Stimulated activated CD4-positive, alpha-beta T cell treated with anti-CD3 and anti-CD28 coated beads, Interleukin-12 subunit alpha, Interleukin-12 subunit beta, amount 100 ng/mL, for 48 hours (primary cell): Measurements from ENCODE around the gene RNF213.
"Not testable (repeated sequence)": the region's sequence is repeated elsewhere in the genome, so short reads cannot be mapped to it uniquely, and the experiment has no call there.

Experiments used
- DNase-seq, 3 donors: peaks; one replicate each; pipeline ENCODE4 v3.0.0-alpha.2; 2020; ENCODE audit warnings: low read depth in 2 of 3, low spot score in 1 of 3

Gene RNF213

DNA sequence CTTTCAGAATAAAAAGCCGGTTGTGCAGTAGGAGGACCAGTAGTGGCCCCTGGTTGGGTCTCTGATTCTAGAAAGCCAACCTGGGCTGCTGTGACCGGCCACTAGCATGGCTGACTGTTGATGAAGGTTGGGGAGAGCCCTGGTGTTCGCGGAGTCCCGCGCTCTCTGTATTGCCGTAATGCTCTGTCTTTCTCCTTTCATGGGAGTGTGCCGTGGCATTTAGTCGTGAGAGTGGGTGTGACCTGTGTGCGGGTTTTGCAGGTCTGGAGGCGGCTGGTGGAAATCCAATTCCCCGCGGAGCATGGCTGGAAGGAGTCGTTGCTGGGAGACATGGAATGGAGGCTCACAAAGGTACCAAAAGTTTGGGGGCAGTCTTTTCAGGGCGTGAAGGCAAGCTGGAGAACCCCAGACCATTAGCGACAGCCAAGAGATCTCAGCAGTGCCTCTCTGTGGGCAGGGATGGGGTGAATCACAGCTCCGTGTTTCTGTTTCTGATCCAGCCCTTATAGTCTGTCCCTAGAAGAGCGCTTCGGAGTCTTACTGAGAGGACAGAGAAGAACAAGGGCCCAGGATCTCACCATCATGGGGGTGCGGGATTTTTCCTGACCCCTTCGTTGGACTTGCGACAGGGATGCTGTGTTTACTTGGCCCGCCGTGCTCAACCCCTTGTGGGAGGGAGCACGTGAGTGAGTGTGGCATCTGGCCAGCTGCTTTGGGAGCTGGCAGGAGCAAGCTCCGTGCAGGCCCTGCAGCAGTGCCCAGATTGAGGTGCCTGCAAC, 56.5 kb downstream of the RNF213 start:
- no peak for DNase-seq

- DNase-seq: no peak
Measured at GRCh38 chr17:80317706-80317980, 57.0 kb downstream of the RNF213 start.

DNA sequence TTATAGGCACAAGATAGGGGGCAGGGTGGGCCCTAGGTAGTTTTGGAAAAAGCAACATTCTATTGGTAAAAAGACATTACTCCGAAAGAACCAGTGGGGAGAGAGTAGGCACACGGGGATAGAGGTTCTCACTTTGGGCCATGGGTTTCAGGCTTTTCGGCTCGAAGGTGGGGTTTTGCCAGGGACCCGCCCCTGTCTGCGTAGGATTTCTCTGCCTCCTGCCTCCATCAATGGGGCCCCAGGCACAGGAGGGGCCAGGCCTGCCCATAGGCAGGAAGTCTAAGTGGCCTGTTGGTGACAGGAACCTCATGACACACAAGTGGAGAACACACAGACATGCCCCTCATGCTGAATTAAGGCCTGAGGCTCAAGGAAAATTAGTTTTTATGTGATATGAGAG, 57.5 kb downstream of the RNF213 start:
- DNase-seq: no peak

GRCh38 chr17:80319262-80319998, 58.8 kb downstream of the RNF213 start:
- DNase-seq: no peak

GRCh38 chr17:80319999-80320344, 59.3 kb downstream of the RNF213 start:
- DNase-seq: no peak

DNA sequence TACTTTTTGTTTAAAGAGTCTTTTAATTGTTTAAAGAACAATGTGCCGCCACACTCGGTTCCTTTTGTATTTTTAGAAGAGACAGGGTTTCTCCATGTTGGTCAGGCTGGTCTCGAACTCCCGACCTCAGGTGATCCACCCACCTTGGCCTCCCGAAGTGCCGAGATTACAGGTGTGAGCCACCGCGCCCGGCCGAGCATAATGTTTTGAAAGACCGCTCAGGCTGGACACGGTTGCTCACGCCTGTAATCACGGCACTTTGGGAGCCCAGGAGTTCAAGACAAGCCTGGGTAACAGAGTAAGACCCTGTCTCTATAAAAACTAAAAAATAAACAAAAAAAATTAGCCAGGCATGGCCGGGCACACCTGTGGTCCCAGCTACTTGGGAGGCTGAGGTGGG, 59.8 kb downstream of the RNF213 start:
- no peak for DNase-seq

DNA sequence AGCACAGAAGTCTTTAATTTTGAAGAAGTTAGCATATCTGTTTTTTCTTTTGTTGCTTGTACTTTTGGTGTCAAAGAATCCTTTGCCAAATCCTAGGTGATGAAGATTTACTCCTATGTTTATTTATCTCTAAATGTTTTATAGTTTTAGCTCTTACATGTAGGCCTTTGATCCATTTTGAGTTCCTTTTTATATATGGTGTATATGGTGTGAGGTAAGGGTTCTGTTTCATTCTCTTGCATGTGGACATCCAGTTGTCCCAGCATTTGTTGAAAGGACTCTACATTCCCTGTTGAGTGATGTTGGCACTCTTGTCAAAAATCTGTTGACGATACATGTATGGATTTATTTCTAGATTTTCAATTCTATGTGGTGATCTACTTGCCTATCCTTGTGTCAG, 62.2 kb downstream of the RNF213 start:
- DNase-seq: no peak

DNA sequence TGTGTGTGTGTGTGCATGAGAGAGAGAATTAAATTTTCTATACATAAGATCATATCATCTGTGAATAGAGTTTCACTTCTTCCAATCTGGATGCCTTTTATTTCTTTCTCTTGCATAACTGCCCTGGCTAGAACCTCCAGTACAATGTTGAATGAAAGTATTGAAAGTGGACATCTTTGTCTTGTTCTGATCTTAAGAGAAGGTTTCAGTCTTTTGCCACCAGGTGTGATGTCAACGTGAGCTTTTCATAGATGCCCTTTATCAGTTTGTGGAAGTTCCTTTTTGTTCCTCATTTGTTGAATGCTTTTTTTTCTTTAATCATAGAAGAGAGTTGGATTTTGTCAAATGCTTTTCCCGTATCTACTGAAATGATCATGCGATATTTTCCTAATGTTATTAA, 63.3 kb downstream of the RNF213 start:
- no peak for DNase-seq

DNA sequence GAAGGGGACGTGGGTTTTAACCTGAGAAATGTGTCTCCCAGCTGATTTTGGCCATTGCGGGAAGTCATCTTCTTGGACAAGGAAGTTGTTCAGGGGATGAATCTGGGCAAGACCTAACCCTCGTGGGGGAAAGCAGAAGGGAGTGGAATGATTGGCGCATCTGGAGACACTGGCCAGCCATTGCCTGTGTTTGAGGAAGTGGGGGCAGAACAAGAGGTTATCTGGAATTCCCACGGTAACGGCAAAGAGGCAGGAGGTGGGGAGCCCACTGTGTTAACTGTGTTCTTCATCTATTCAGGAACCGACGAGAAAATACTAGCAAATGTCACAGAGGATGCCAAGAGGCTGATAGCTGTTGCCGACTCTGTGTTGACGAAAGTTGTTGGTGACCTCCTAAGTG, 66.9 kb downstream of the RNF213 start:
- no peak for DNase-seq

GRCh38 chr17:80328634-80329380, 68.2 kb downstream of the RNF213 start:
- DNase-seq: no peak

- not testable (repeated sequence) for DNase-seq
Measured at GRCh38 chr17:80329421-80329820, 68.8 kb downstream of the RNF213 start.

GRCh38 chr17:80330276-80330675, 69.6 kb downstream of the RNF213 start:
- no peak for DNase-seq

DNA sequence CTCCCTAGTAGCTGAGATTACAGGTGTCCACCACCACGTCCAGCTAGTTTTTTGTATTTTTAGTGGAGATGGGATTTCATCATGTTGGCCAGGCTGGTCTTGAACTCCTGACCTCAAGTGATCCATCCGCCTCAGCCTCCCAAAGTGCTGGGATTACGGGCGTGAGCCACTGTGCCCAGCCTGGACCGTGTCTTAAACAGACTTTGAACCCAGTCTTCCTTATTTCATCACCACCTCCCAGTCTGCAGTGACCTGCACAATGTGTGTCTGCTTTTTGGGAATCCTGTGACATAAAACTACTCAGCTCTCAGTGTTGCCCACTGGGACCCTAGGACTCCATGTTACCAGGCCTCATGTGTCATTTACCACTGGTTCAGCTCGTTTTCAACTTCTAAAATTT, 70.3 kb downstream of the RNF213 start:
- not testable (repeated sequence) for DNase-seq

DNA sequence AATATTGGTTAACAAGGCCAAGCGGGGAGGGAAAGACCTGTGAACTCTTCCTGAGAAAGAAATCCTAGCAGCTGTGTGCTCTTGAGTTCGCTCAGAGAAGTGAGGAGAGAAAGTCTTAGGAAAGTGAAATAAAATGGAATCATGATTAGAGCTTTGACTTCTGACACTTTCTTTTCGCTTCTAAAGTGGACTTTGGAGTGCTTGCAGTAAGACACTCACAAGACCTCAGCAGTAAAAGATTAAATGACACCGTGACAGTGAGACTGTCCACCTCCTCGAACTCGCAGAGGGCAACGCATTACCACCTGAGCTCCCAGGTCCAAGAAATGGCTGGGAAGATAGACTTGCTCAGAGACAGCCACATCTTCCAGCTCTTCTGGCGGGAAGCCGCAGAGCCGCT, 71.2 kb downstream of the RNF213 start:
- no peak for DNase-seq

- DNase-seq: no peak
Measured at GRCh38 chr17:80337195-80337895, 76.7 kb downstream of the RNF213 start.

DNA sequence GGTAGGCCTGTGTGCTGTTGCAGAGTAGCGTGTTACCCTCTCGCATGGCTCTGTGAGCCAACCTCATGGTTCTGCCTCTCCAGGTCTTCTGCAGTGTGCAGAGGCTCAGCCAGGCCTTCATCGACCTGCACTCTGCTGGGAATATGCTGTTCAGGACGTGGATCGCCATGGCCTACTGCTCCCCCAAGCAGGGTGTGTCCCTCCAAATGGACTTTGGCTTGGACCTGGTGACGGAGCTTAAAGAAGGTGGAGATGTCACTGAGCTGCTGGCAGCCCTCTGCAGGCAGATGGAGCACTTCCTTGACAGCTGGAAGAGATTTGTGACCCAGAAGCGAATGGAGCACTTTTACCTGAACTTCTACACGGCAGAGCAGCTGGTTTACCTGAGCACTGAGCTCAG, 78.5 kb downstream of the RNF213 start:
- no peak for DNase-seq

DNA sequence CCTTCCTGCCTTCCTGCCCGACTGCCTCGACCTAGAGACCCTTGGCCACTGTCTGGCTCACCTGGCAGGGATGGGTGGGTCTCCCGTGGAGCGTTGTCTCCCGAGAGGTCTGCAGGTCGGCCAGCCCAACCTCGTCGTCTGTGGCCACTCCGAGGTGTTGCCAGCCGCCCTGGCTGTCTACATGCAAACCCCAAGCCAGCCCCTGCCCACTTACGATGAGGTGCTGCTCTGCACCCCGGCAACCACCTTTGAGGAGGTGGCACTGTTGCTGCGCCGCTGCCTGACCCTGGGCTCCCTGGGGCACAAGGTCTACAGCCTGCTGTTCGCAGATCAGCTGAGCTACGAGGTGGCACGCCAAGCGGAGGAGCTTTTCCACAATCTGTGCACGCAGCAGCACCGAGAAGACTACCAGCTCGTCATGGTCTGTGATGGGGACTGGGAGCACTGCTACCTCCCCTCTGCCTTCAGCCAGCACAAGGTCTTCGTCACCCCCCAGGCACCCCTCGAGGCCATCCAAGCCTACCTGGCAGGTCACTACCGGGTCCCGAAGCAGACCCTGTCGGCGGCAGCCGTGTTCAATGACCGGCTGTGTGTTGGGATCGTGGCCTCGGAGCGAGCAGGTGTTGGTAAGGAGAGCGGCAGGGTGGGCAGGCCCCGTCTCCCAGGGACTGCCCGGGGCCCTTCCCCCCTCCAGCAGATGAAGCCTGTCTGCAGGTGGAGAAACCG, 79.2 kb downstream of the RNF213 start:
- no peak for DNase-seq

GRCh38 chr17:80345321-80345720, 84.7 kb downstream of the RNF213 start:
- DNase-seq: no peak

GRCh38 chr17:80345841-80346497, 85.3 kb downstream of the RNF213 start:
- no peak for DNase-seq

DNA sequence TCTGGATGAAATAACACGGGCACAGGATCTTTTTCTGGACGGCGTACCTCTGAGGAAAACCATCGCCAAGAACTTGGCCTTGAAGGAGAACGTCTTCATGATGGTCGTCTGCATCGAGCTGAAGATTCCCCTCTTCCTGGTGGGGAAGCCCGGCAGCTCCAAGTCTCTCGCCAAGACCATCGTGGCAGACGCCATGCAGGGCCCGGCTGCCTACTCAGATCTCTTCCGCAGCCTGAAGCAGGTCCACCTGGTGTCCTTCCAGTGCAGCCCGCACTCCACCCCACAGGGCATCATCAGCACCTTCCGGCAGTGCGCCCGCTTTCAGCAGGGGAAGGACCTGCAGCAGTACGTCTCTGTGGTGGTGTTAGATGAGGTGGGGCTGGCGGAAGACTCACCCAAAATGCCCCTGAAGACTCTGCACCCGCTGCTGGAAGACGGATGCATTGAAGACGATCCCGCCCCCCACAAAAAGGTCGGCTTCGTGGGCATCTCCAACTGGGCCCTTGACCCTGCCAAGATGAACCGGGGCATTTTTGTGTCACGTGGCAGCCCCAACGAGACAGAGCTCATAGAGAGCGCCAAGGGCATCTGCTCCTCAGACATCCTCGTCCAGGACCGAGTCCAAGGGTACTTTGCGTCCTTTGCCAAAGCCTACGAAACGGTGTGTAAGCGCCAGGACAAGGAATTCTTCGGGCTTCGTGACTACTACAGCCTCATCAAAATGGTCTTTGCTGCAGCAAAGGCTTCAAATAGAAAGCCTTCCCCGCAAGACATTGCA, 86.0 kb downstream of the RNF213 start:
- no peak for DNase-seq
